H9 (cell line): Measurements from ENCODE around the gene DKK3. TPM values are rescaled to one million over a fixed set of nuclear protein-coding genes. Genes with fewer than 3 reads are reported as not detected.

Experiments used
- DNase-seq: peaks from one replicate; pipeline ENCODE4 v3.0.0-alpha.2; 2017
- H2AFZ ChIP-seq: one replicate; pipeline ENCODE4 v1.6.1; 2013; ENCODE audit warnings: mild to moderate bottlenecking, low read length, control low read depth, moderate library complexity
- H2AK5ac ChIP-seq: 2 replicates; pipeline ENCODE4 v1.6.1; 2013; ENCODE audit warnings: low read length, control low read depth, mixed read lengths; ENCODE audit not compliant: insufficient read length
- H2BK120ac ChIP-seq: one replicate; pipeline ENCODE4 v1.6.1; 2013; ENCODE audit warnings: low read depth, mild to moderate bottlenecking, low read length, control low read depth, inconsistent platforms; ENCODE audit not compliant: poor library complexity, severe bottlenecking
- H2BK12ac ChIP-seq: 2 replicates; pipeline ENCODE4 v1.6.1; 2013; ENCODE audit warnings: low read length, control low read depth, mixed read lengths, low read depth; ENCODE audit not compliant: insufficient read length
- H2BK15ac ChIP-seq: 2 replicates; pipeline ENCODE4 v1.6.1; 2013; ENCODE audit warnings: low read depth, low read length, control low read depth
- H2BK20ac ChIP-seq: one replicate; pipeline ENCODE4 v1.6.1; 2013; ENCODE audit warnings: low read depth, mild to moderate bottlenecking, low read length, control low read depth, inconsistent platforms; ENCODE audit not compliant: poor library complexity, severe bottlenecking
- H2BK5ac ChIP-seq: 2 replicates; pipeline ENCODE4 v1.6.1; 2013; ENCODE audit warnings: low read length, control low read depth, mixed read lengths; ENCODE audit not compliant: insufficient read length
- H3K14ac ChIP-seq: 2 replicates; pipeline ENCODE4 v1.6.1; 2013; ENCODE audit warnings: low read length, control low read depth; ENCODE audit not compliant: insufficient read depth
- H3K18ac ChIP-seq: 2 replicates; pipeline ENCODE4 v1.6.1; 2013; ENCODE audit warnings: low read depth, mild to moderate bottlenecking, mixed read lengths, low read length, control low read depth; ENCODE audit not compliant: insufficient read length
- H3K23ac ChIP-seq: 2 replicates; pipeline ENCODE4 v1.6.1; 2013; ENCODE audit warnings: low read length, control low read depth, mixed read lengths, low read depth; ENCODE audit not compliant: insufficient read length
- H3K23me2 ChIP-seq: 2 replicates; pipeline ENCODE4 v1.6.1; 2013; ENCODE audit warnings: low read depth, mild to moderate bottlenecking, mixed read lengths, low read length, control low read depth; ENCODE audit not compliant: insufficient read length, poor library complexity, severe bottlenecking
- H3K27ac ChIP-seq: 2 replicates; pipeline ENCODE4 v1.5.1; 2013; ENCODE audit warnings: low read length, control low read depth, mixed read lengths, low read depth; ENCODE audit not compliant: insufficient read length
- H3K27me3 ChIP-seq: 2 replicates; pipeline ENCODE4 v1.6.1; 2013; ENCODE audit warnings: low read length, control low read depth, inconsistent platforms; ENCODE audit not compliant: insufficient read depth
- H3K4ac ChIP-seq: 2 replicates; pipeline ENCODE4 v1.6.1; 2013; ENCODE audit warnings: low read depth, mild to moderate bottlenecking, control low read depth, inconsistent platforms, low read length, moderate library complexity
- H3K4me1 ChIP-seq: 2 replicates; pipeline ENCODE4 v1.6.1; 2013; ENCODE audit warnings: low read length, control low read depth, inconsistent platforms; ENCODE audit not compliant: insufficient read depth
- H3K4me2 ChIP-seq: 2 replicates; pipeline ENCODE4 v1.6.1; 2013; ENCODE audit warnings: low read length, control low read depth, mixed read lengths; ENCODE audit not compliant: insufficient read length, insufficient read depth
- H3K56ac ChIP-seq: 2 replicates; pipeline ENCODE4 v1.6.1; 2013; ENCODE audit warnings: low read depth, mild to moderate bottlenecking, mixed read lengths, low read length, control low read depth; ENCODE audit not compliant: insufficient read length
- H3K79me1 ChIP-seq: 2 replicates; pipeline ENCODE4 v1.6.1; 2013; ENCODE audit warnings: low read depth, mild to moderate bottlenecking, moderate library complexity, low read length, control low read depth, inconsistent platforms; ENCODE audit not compliant: insufficient read depth, poor library complexity, severe bottlenecking
- H3K79me2 ChIP-seq: 2 replicates; pipeline ENCODE4 v1.6.1; 2013; ENCODE audit warnings: low read length, control low read depth, inconsistent platforms; ENCODE audit not compliant: insufficient read depth
- H3K9ac ChIP-seq: 2 replicates; pipeline ENCODE4 v1.6.1; 2013; ENCODE audit warnings: low read length, control low read depth, mixed read lengths; ENCODE audit not compliant: insufficient read length; ENCODE audit errors: extremely low read depth
- H3K9me3 ChIP-seq: one replicate; pipeline ENCODE4 v1.6.1; 2013; ENCODE audit warnings: low read depth, low read length, inconsistent platforms; ENCODE audit not compliant: control insufficient read depth
- H3T11ph ChIP-seq: one replicate; pipeline ENCODE4 v1.6.1; 2013; ENCODE audit warnings: mild to moderate bottlenecking, low read length, control low read depth, inconsistent platforms
- H4K20me1 ChIP-seq: one replicate; pipeline ENCODE4 v1.6.1; 2013; ENCODE audit not compliant: control insufficient read depth, insufficient read length, insufficient read depth
- H4K5ac ChIP-seq: 2 replicates; pipeline ENCODE4 v1.6.1; 2013; ENCODE audit warnings: low read depth, mild to moderate bottlenecking, mixed read lengths, low read length, control low read depth; ENCODE audit not compliant: insufficient read length
- H4K8ac ChIP-seq: replicated peaks from 2 replicates; pipeline ENCODE4 v1.6.1; 2013; ENCODE audit warnings: low read length, control low read depth, mixed read lengths, low read depth; ENCODE audit not compliant: insufficient read length
- H4K91ac ChIP-seq: 2 replicates; pipeline ENCODE4 v1.6.1; 2013; ENCODE audit warnings: low read depth, mild to moderate bottlenecking, moderate library complexity, mixed read lengths, low read length, control low read depth; ENCODE audit not compliant: insufficient read length
- H3K27ac Mint-ChIP-seq, 3 experiments: 2 replicates in 2 of 3; 3 replicates in 1 of 3; pipeline ENCODE4 v1.8.0; 2020 to 2021; ENCODE audit warnings: mixed read lengths in 3 of 3, mild to moderate bottlenecking in 1 of 3, moderate library complexity in 1 of 3
- H3K27me3 Mint-ChIP-seq: 2 replicates; pipeline ENCODE4 v1.8.0; 2021; ENCODE audit warnings: low read depth, mild to moderate bottlenecking, moderate library complexity, mixed read lengths
- H3K36me3 Mint-ChIP-seq, 3 experiments: 2 replicates in 2 of 3; 3 replicates in 1 of 3; pipeline ENCODE4 v1.8.0; 2020 to 2021; ENCODE audit warnings: low read depth in 3 of 3, mixed read lengths in 3 of 3; ENCODE audit not compliant: insufficient read depth in 1 of 3
- H3K4me1 Mint-ChIP-seq, 2 experiments: 2 replicates each; pipeline ENCODE4 v1.8.0; 2020; ENCODE audit warnings: mixed read lengths in 2 of 2
- H3K4me3 Mint-ChIP-seq, 2 experiments: 2 replicates in 1 of 2; 3 replicates in 1 of 2; pipeline ENCODE4 v1.8.0; 2020 to 2021; ENCODE audit warnings: mild to moderate bottlenecking in 2 of 2, mixed read lengths in 2 of 2, moderate library complexity in 1 of 2
- H3K9me3 Mint-ChIP-seq, 2 experiments: 2 replicates in 1 of 2; 3 replicates in 1 of 2; pipeline ENCODE4 v1.8.0; 2020; ENCODE audit warnings: mild to moderate bottlenecking in 2 of 2, mixed read lengths in 2 of 2, moderate library complexity in 1 of 2
- WGBS: extraction: QIAGEN DNeasy Blood & Tissue Kit; methylation state at CpG from one replicate; pipeline ENCODE4 v1.1.7; 2013; ENCODE audit warnings: missing lambda C conversion rate, low lambda C conversion rate, mixed read lengths; ENCODE audit not compliant: insufficient read length; ENCODE audit errors: extremely low coverage; 5-methylcytosine and 5-hydroxymethylcytosine counted together
- total RNA-seq: library from RNA; stranded (reverse); gene quantifications from 2 replicates; pipeline ENCODE4 v1.2.1, GENCODE V29; 2021
- TF ChIP-seq, protein P1 (sequence below): fragments of 200-600 bp; sonication (generic); conservative IDR thresholded peaks from 3 replicates; pipeline ENCODE4 v1.8.0; 2021; ENCODE audit warnings: antibody characterized with exemption, mild to moderate bottlenecking

Gene DKK3
- total RNA-seq, 1 experiment from 2014 or later: 17.1 TPM

DNA sequence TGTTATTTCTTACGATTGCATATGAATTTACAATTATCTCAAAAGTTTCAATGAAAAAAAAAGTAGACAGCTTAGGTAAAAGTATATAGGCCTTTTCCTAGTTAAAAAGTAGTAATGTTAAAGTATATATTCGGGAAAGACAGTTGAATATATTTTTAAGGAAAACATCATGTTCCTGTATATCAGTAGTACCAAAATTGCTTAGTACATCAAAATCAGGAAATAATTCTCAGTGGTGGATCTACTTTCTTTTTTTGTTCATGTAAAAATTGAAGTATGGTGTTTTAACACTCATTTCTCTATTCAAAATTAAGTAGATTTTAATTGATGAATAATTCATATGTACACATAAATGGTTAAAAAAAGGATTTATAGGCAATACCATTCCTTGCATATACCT, 92.8 kb downstream of the DKK3 start:
- peaks cover 0 to 4% (median 0%) of the 10 kb centered on the region in 3 experiments; a peak in 2 of 7 replicates for H3K36me3 Mint-ChIP-seq
- no peak overlapping the region for H2BK12ac ChIP-seq
- H2BK20ac ChIP-seq: no peak overlapping the region
- WGBS: no CpG with 5 or more reads among the region's 2 CpGs
- no peak overlapping the region for H3K14ac ChIP-seq
- H3K9me3 ChIP-seq: no peaks in the 10 kb centered on the region
- no peak for DNase-seq
- no peak overlapping the region for H4K8ac ChIP-seq
- H2BK120ac ChIP-seq: no peak overlapping the region
- no peak overlapping the region for H2AFZ ChIP-seq
- no peak overlapping the region for H3K56ac ChIP-seq
- peaks cover 12 to 13% of the 10 kb centered on the region in 2 experiments for H3K4me1 Mint-ChIP-seq
- H3K27ac Mint-ChIP-seq: no peak overlapping the region
- H2BK15ac ChIP-seq: no peak overlapping the region
- no peaks in the 10 kb centered on the region for H3K27me3 Mint-ChIP-seq
- H3K9me3 Mint-ChIP-seq: no peaks in the 10 kb centered on the region
- no peak overlapping the region for H4K91ac ChIP-seq
- no peak overlapping the region for H3K18ac ChIP-seq
- TF ChIP-seq, protein P1, sequence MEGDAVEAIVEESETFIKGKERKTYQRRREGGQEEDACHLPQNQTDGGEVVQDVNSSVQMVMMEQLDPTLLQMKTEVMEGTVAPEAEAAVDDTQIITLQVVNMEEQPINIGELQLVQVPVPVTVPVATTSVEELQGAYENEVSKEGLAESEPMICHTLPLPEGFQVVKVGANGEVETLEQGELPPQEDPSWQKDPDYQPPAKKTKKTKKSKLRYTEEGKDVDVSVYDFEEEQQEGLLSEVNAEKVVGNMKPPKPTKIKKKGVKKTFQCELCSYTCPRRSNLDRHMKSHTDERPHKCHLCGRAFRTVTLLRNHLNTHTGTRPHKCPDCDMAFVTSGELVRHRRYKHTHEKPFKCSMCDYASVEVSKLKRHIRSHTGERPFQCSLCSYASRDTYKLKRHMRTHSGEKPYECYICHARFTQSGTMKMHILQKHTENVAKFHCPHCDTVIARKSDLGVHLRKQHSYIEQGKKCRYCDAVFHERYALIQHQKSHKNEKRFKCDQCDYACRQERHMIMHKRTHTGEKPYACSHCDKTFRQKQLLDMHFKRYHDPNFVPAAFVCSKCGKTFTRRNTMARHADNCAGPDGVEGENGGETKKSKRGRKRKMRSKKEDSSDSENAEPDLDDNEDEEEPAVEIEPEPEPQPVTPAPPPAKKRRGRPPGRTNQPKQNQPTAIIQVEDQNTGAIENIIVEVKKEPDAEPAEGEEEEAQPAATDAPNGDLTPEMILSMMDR: no peak
- H3K79me1 ChIP-seq: no peaks in the 10 kb centered on the region
- no peaks in the 10 kb centered on the region for H3K4me1 ChIP-seq
- no peak overlapping the region for H2AK5ac ChIP-seq
- H4K20me1 ChIP-seq: no peaks in the 10 kb centered on the region
- H3T11ph ChIP-seq: no peak overlapping the region
- no peaks in the 10 kb centered on the region for H3K79me2 ChIP-seq
- H3K4me2 ChIP-seq: no peak overlapping the region
- H3K23ac ChIP-seq: no peak overlapping the region
- H3K4ac ChIP-seq: no peak overlapping the region
- H3K9ac ChIP-seq: no peak overlapping the region
- H3K23me2 ChIP-seq: no peaks in the 10 kb centered on the region
- no peak overlapping the region for H3K4me3 Mint-ChIP-seq
- H3K27me3 ChIP-seq: no peaks in the 10 kb centered on the region
- no peak overlapping the region for H4K5ac ChIP-seq
- no peak overlapping the region for H3K27ac ChIP-seq
- H2BK5ac ChIP-seq: no peak overlapping the region
